ENCODE results near the gene DRICH1. TPM values are rescaled to one million over a fixed set of nuclear protein-coding genes. Genes with fewer than 3 reads are reported as not detected.
"Not testable (repeated sequence)": the region's sequence is repeated elsewhere in the genome, so short reads cannot be mapped to it uniquely, and the experiment has no call there.

Gene DRICH1
- total RNA-seq, 6 experiments from 2014 or later, result 0.27 to 0.47 TPM; not detected in 4

GRCh38 chr22:23670378-23671295 lies 38.5 kb upstream of the DRICH1 start:
- no peaks in the 10 kb centered on the region for H3K9me3 ChIP-seq
- peaks cover 0 to 7% (median 2%) of the 10 kb centered on the region in 4 donors for H3K4me1 ChIP-seq
- H3K4me3 ChIP-seq, result no peak overlapping the region
- 62% methylated on average over 4 of the region's 16 CpGs for WGBS (ENCODE audit: insufficient coverage, low coverage, low lambda C conversion rate, missing lambda C conversion rate)
- peak in 1 of 3 donors; percentile 38 for DNase-seq
- ATAC-seq, result no peak
- no peaks in the 10 kb centered on the region for H3K27me3 ChIP-seq
- H3K27ac ChIP-seq, result no peak overlapping the region
- no peak for TF ChIP-seq POLR2A (IDR thresholded peaks at IDR 0.05)
- no peaks in the 10 kb centered on the region for H3K36me3 ChIP-seq
- intact Hi-C loops (cut with DNase I), result no loop called here

GRCh38 chr22:23660381-23660780 lies 28.3 kb upstream of the DRICH1 start:
- not testable (repeated sequence) for H3K4me1 ChIP-seq

GRCh38 chr22:23657727-23658126 lies 25.6 kb upstream of the DRICH1 start:
- H3K27ac ChIP-seq, result no peak overlapping the region
- H3K4me3 ChIP-seq, result no peak overlapping the region
- no peak for DNase-seq
- no peaks in the 10 kb centered on the region for H3K27me3 ChIP-seq
- no peak for ATAC-seq
- H3K9me3 ChIP-seq, result no peaks in the 10 kb centered on the region
- no peak for TF ChIP-seq POLR2A (IDR thresholded peaks at IDR 0.05)
- no peak for TF ChIP-seq CTCF (IDR thresholded peaks at IDR 0.05)
- 78% methylated on average over 5 of the region's 5 CpGs for WGBS (ENCODE audit: insufficient coverage, low coverage, low lambda C conversion rate, missing lambda C conversion rate)
- H3K36me3 ChIP-seq, result peaks cover 0 to 15% (median 2%) of the 10 kb centered on the region in 4 donors
- H3K4me1 ChIP-seq, result no peaks in the 10 kb centered on the region
- intact Hi-C loops (cut with DNase I), result no loop called here

More at GRCh38 chr22:23660381-23660780, 28.3 kb upstream of the DRICH1 start:
- DNase-seq, result peak in 1 of 3 donors; percentile 22
- H3K9me3 ChIP-seq; H3K4me3 ChIP-seq; H3K27me3 ChIP-seq; H3K27ac ChIP-seq; ATAC-seq; intact Hi-C loops (cut with DNase I): not testable (repeated sequence)
- 100% methylated on average over 1 of the region's 4 CpGs for WGBS (ENCODE audit: insufficient coverage, low coverage, low lambda C conversion rate, missing lambda C conversion rate)
- H3K36me3 ChIP-seq, result peaks cover 0 to 15% (median 2%) of the 10 kb centered on the region in 4 donors

GRCh38 chr22:23655891-23656475 lies 23.9 kb upstream of the DRICH1 start:
- TF ChIP-seq POLR2A (IDR thresholded peaks at IDR 0.05) (no peak), CTCF (IDR thresholded peaks at IDR 0.05) (no peak)
- peak in 1 of 3 donors; percentile 46 for DNase-seq
- ATAC-seq, result no peak
- Histone ChIP-seq H3K36me3 (peaks cover 0 to 15% (median 2%) of the 10 kb centered on the region in 4 donors), H3K27me3 (no peaks in the 10 kb centered on the region), H3K9me3 (no peaks in the 10 kb centered on the region), H3K4me3 (no peak overlapping the region), H3K27ac (no peak overlapping the region), H3K4me1 (no peaks in the 10 kb centered on the region)
- no CpG with 5 or more reads among the region's 6 CpGs for WGBS (ENCODE audit: insufficient coverage, low coverage, low lambda C conversion rate, missing lambda C conversion rate)
- intact Hi-C loops (cut with DNase I), result no loop called here

GRCh38 chr22:23652711-23653110 lies 20.6 kb upstream of the DRICH1 start:
- ATAC-seq, result no peak

More at GRCh38 chr22:23652711-23653110, 20.6 kb upstream of the DRICH1 start:
- Histone ChIP-seq H3K36me3 (no peaks in the 10 kb centered on the region), H3K27ac (no peak overlapping the region), H3K4me3 (no peak overlapping the region), H3K4me1 (no peaks in the 10 kb centered on the region), H3K9me3 (no peaks in the 10 kb centered on the region), H3K27me3 (no peaks in the 10 kb centered on the region)
- DNase-seq, result peak in 1 of 3 donors; percentile 30
- intact Hi-C loops (cut with DNase I), result no loop called here
- TF ChIP-seq CTCF (IDR thresholded peaks at IDR 0.05) (no peak), POLR2A (IDR thresholded peaks at IDR 0.05) (no peak)
- WGBS (ENCODE audit: insufficient coverage, low coverage, low lambda C conversion rate, missing lambda C conversion rate), result no CpG with 5 or more reads among the region's 8 CpGs

All from right lobe of liver (tissue), 6 donors.